GM23338 (cell line): ENCODE data around the gene IRF8. TPM values are rescaled to one million over a fixed set of nuclear protein-coding genes. Genes with fewer than 3 reads are reported as not detected.

ENCODE experiments used
- ATAC-seq: fragments of 200-7000 bp; cut with Tn5 transposase; 3 replicates; pipeline ENCODE4 v1.9.1; 2020
- DNase-seq: peaks from one replicate; pipeline ENCODE4 v3.0.0-alpha.2; 2015; ENCODE audit warnings: low spot score
- H2AFZ ChIP-seq: fragments of 200-600 bp; sonication (generic); 2 replicates; pipeline ENCODE4 v1.8.0; 2016; ENCODE audit warnings: antibody characterized with exemption, mild to moderate bottlenecking, moderate library complexity
- H3F3A ChIP-seq: fragments of 200-600 bp; sonication (generic); replicated peaks from 2 replicates; pipeline ENCODE4 v1.8.0; 2017; ENCODE audit warnings: antibody characterized with exemption, mixed run types, low read depth
- H3K27ac ChIP-seq: fragments of 200-600 bp; sonication (generic); 2 replicates; pipeline ENCODE4 v1.6.1; 2016; ENCODE audit warnings: low read depth
- H3K27me3 ChIP-seq: fragments of 200-600 bp; sonication (generic); 2 replicates; pipeline ENCODE4 v1.8.0; 2016; ENCODE audit warnings: mild to moderate bottlenecking, mixed run types, moderate library complexity; ENCODE audit not compliant: insufficient read depth
- H3K36me3 ChIP-seq: fragments of 200-600 bp; sonication (generic); 2 replicates; pipeline ENCODE4 v1.8.0; 2016; ENCODE audit warnings: mild to moderate bottlenecking; ENCODE audit not compliant: insufficient read depth
- H3K4me1 ChIP-seq: fragments of 200-600 bp; sonication (generic); 2 replicates; pipeline ENCODE4 v1.8.0; 2016; ENCODE audit warnings: mild to moderate bottlenecking, moderate library complexity; ENCODE audit not compliant: insufficient read depth
- H3K4me2 ChIP-seq: fragments of 200-600 bp; sonication (generic); 2 replicates; pipeline ENCODE4 v1.7.1; 2017; ENCODE audit warnings: mixed run types
- H3K4me3 ChIP-seq: fragments of 200-600 bp; sonication (generic); 2 replicates; pipeline ENCODE4 v1.6.1; 2016; ENCODE audit warnings: mixed run types
- H3K79me2 ChIP-seq: fragments of 200-600 bp; sonication (generic); replicated peaks from 2 replicates; pipeline ENCODE4 v1.8.0; 2017; ENCODE audit warnings: mild to moderate bottlenecking; ENCODE audit not compliant: insufficient read depth
- H3K9me2 ChIP-seq: fragments of 200-600 bp; sonication (generic); 2 replicates; pipeline ENCODE4 v1.8.0; 2017; ENCODE audit not compliant: insufficient read depth
- H4K20me1 ChIP-seq: fragments of 200-600 bp; sonication (generic); replicated peaks from 2 replicates; pipeline ENCODE4 v1.8.0; 2017; ENCODE audit warnings: mild to moderate bottlenecking; ENCODE audit not compliant: insufficient read depth
- H3K27ac Mint-ChIP-seq: 2 replicates; pipeline ENCODE4 v1.8.0; 2020; ENCODE audit warnings: inconsistent platforms, mild to moderate bottlenecking, moderate library complexity, mixed read lengths
- H3K27me3 Mint-ChIP-seq: 3 replicates; pipeline ENCODE4 v1.8.0; 2022; ENCODE audit warnings: low read depth, mild to moderate bottlenecking, moderate library complexity, mixed read lengths, inconsistent platforms; ENCODE audit not compliant: insufficient read depth, poor library complexity
- H3K36me3 Mint-ChIP-seq: 3 replicates; pipeline ENCODE4 v1.8.0; 2021; ENCODE audit warnings: low read depth, mild to moderate bottlenecking, inconsistent platforms, moderate library complexity, mixed read lengths
- H3K4me1 Mint-ChIP-seq: 3 replicates; pipeline ENCODE4 v1.8.0; 2020; ENCODE audit warnings: mild to moderate bottlenecking, inconsistent platforms, mixed read lengths
- H3K4me3 Mint-ChIP-seq: 3 replicates; pipeline ENCODE4 v1.8.0; 2021; ENCODE audit warnings: moderate library complexity, mild to moderate bottlenecking, inconsistent platforms, mixed read lengths
- H3K9me3 Mint-ChIP-seq: 3 replicates; pipeline ENCODE4 v1.8.0; 2020; ENCODE audit warnings: moderate library complexity, mild to moderate bottlenecking, inconsistent platforms, mixed read lengths
- CREB1 ChIP-seq: fragments of 250-450 bp; sonication (Bioruptor Pico); IDR thresholded peaks from 2 replicates; pipeline ENCODE4 v1.5.0; 2020; ENCODE audit warnings: low read depth, mild to moderate bottlenecking, moderate library complexity
- CTCF ChIP-seq, 2 experiments: fragments of 200-600 bp in 1 of 2; sonication (generic) in 1 of 2; conservative IDR thresholded peaks; 2 replicates each; pipeline versions ENCODE4 v1.5.1 to v1.6.1; 2016 to 2017; ENCODE audit warnings: antibody characterized with exemption in 2 of 2, low read depth in 2 of 2, mild to moderate bottlenecking in 2 of 2, moderate library complexity in 1 of 2
- ETS1 ChIP-seq: IDR thresholded peaks from 2 replicates; pipeline ENCODE4 v1.6.1; 2016; ENCODE audit warnings: antibody characterized with exemption
- EZH2 ChIP-seq: fragments of 200-600 bp; sonication (generic); IDR thresholded peaks from one replicate; pipeline ENCODE4 v1.8.0; 2017; ENCODE audit warnings: antibody characterized with exemption, mild to moderate bottlenecking, low read depth; ENCODE audit not compliant: unreplicated experiment
- EZH2phosphoT487 ChIP-seq: fragments of 200-600 bp; sonication (generic); IDR thresholded peaks from one replicate; pipeline ENCODE4 v1.8.1; 2018; ENCODE audit warnings: antibody characterized with exemption; ENCODE audit not compliant: unreplicated experiment
- JUNB ChIP-seq: IDR thresholded peaks from one replicate; pipeline ENCODE4 v1.6.1; 2016; ENCODE audit warnings: antibody characterized with exemption; ENCODE audit not compliant: unreplicated experiment
- NANOG ChIP-seq: IDR thresholded peaks from 2 replicates; pipeline ENCODE4 v1.6.1; 2016; ENCODE audit warnings: antibody characterized with exemption, borderline replicate concordance
- POLR2AphosphoS5 ChIP-seq: IDR thresholded peaks from 2 replicates; pipeline ENCODE4 v1.6.1; 2016; ENCODE audit warnings: antibody characterized with exemption, low read depth
- REST ChIP-seq: IDR thresholded peaks from one replicate; pipeline ENCODE4 v1.6.1; 2018; ENCODE audit warnings: antibody characterized with exemption; ENCODE audit not compliant: unreplicated experiment
- STAT1 ChIP-seq: IDR thresholded peaks from one replicate; pipeline ENCODE4 v1.6.1; 2016; ENCODE audit warnings: antibody characterized with exemption; ENCODE audit not compliant: unreplicated experiment
- ZNF114 ChIP-seq: fragments of 250-450 bp; sonication (Bioruptor Pico); IDR thresholded peaks from 2 replicates; pipeline ENCODE4 v1.5.0; 2020; ENCODE audit warnings: mild to moderate bottlenecking, moderate library complexity
- ZNF331 ChIP-seq: fragments of 250-450 bp; sonication (Bioruptor Pico); IDR thresholded peaks from 2 replicates; pipeline ENCODE4 v1.5.0; 2020; ENCODE audit warnings: low read depth, mild to moderate bottlenecking, moderate library complexity
- polyA plus RNA-seq: library from polyadenylated mRNA; unstranded; fragments of >200 nt; fragmentation: Nextera tagmentation; extraction: Ambion mirVana; gene quantifications from 2 replicates; pipeline ENCODE4 v1.2.1, GENCODE V29; 2016
- total RNA-seq: library from RNA; depleted of rRNA; stranded (reverse); fragments of >200 nt; shearing (Covaris generic); gene quantifications from 2 replicates; pipeline ENCODE4 v1.2.3, GENCODE V29; 2014

The IRF8 gene
- total and polyA plus RNA-seq, 2 experiments from 2014 or later, result 0.47 to 2.8 TPM

GRCh38 chr16:85913688-85914422 lies 14.9 kb downstream of the IRF8 start (continued):
- TF ChIP-seq REST, result no peak
- TF ChIP-seq EZH2phosphoT487, result no peak
- no peak for TF ChIP-seq NANOG
- TF ChIP-seq STAT1, result no peak
- no peak for TF ChIP-seq ZNF114
- TF ChIP-seq EZH2, result no peak
- no peak for TF ChIP-seq POLR2AphosphoS5
- TF ChIP-seq CTCF (conservative IDR thresholded peaks at IDR 0.05; ENCODE audit: low read depth in 2 of 2), result no peak

GRCh38 chr16:85914423-85914794 lies 15.4 kb downstream of the IRF8 start:
- Histone ChIP-seq H3K9me2 (no peaks in the 10 kb centered on the region; the same call in 1 of the 2 replicates), H3K79me2 (no peaks in the 10 kb centered on the region), H3K27ac (no peak overlapping the region), H3K27me3 (no peaks in the 10 kb centered on the region), H3K4me3 (no peak overlapping the region), H2AFZ (peak overlapping the region; percentile 80), H3K4me2 (no peak overlapping the region), H4K20me1 (no peaks in the 10 kb centered on the region), H3K36me3 (no peaks in the 10 kb centered on the region), H3F3A (no peaks in the 10 kb centered on the region), H3K4me1 (peaks cover 6% of the 10 kb centered on the region)
- Mint-ChIP-seq H3K27me3 (peaks cover 20% of the 10 kb centered on the region), H3K27ac (no peak overlapping the region), H3K36me3 (no peaks in the 10 kb centered on the region), H3K4me3 (no peak overlapping the region), H3K4me1 (peaks cover 40% of the 10 kb centered on the region), H3K9me3 (no peaks in the 10 kb centered on the region)
- DNase-seq, result no peak
- no peak for ATAC-seq
- TF ChIP-seq CTCF (conservative IDR thresholded peaks at IDR 0.05; ENCODE audit: low read depth in 2 of 2) (no peak), STAT1 (no peak), EZH2 (no peak), NANOG (no peak), CREB1 (no peak), EZH2phosphoT487 (no peak), JUNB (no peak), ZNF331 (CRISPR knock-in tag) (no peak), ETS1 (no peak)
